Astrocyte (in vitro differentiated cells and primary cell): ENCODE measurements around the gene EXOC3. TPM values are rescaled to one million over a fixed set of nuclear protein-coding genes. Genes with fewer than 3 reads are reported as not detected.
A peak's percentile ranks its signal among the peaks of the same experiment; 100 is the strongest.

Experiments used
- DNase-seq: peaks from one replicate; pipeline ENCODE4 v3.0.0-alpha.2; 2010; ENCODE audit warnings: low read depth
- FAIRE-seq: peaks from 2 replicates; lab custom pipeline; 2011; peaks lifted over from hg19 to GRCh38; lab: Jason Lieb, UNC
- H2AFZ ChIP-seq: 2 replicates; pipeline ENCODE4 v1.6.0; 2012; ENCODE audit warnings: low read depth, low read length, inconsistent platforms
- H3K27ac ChIP-seq: 2 replicates; pipeline ENCODE4 v1.5.1; 2011; ENCODE audit warnings: low read depth, low read length, inconsistent platforms
- H3K27me3 ChIP-seq: 2 replicates; pipeline ENCODE4 v1.6.0; 2011; ENCODE audit warnings: low read length, inconsistent platforms; ENCODE audit not compliant: insufficient read depth
- H3K36me3 ChIP-seq: 2 replicates; pipeline ENCODE4 v1.5.1; 2011; ENCODE audit warnings: low read length, inconsistent platforms; ENCODE audit not compliant: insufficient read depth
- H3K4me1 ChIP-seq: 2 replicates; pipeline ENCODE4 v1.5.1; 2011; ENCODE audit warnings: low read length, inconsistent platforms; ENCODE audit not compliant: insufficient read depth
- H3K4me2 ChIP-seq: 2 replicates; pipeline ENCODE4 v1.6.0; 2012; ENCODE audit warnings: low read length, inconsistent platforms
- H3K4me3 ChIP-seq: 2 replicates; pipeline ENCODE4 v1.5.1; 2011; ENCODE audit warnings: low read depth, mild to moderate bottlenecking, low read length, inconsistent platforms; ENCODE audit not compliant: insufficient read depth
- H3K79me2 ChIP-seq: 2 replicates; pipeline ENCODE4 v1.6.0; 2012; ENCODE audit warnings: mild to moderate bottlenecking, low read length, inconsistent platforms; ENCODE audit not compliant: insufficient read depth
- H3K9ac ChIP-seq: 2 replicates; pipeline ENCODE4 v1.6.0; 2012; ENCODE audit warnings: mild to moderate bottlenecking, low read length, inconsistent platforms
- H3K9me3 ChIP-seq: 2 replicates; pipeline ENCODE4 v1.5.1; 2012; ENCODE audit warnings: low read depth, mild to moderate bottlenecking, low read length, inconsistent platforms; ENCODE audit not compliant: insufficient read depth
- H4K20me1 ChIP-seq: 2 replicates; pipeline ENCODE4 v1.6.0; 2012; ENCODE audit warnings: low read length, inconsistent platforms; ENCODE audit not compliant: insufficient read depth
- H3K27ac Mint-ChIP-seq: one replicate; pipeline ENCODE4 v1.8.0; 2021; ENCODE audit warnings: mild to moderate bottlenecking, mixed read lengths; ENCODE audit not compliant: unreplicated experiment
- H3K27me3 Mint-ChIP-seq: one replicate; pipeline ENCODE4 v1.8.0; 2021; ENCODE audit warnings: low read depth, mixed read lengths; ENCODE audit not compliant: unreplicated experiment
- H3K36me3 Mint-ChIP-seq: one replicate; pipeline ENCODE4 v1.8.0; 2021; ENCODE audit warnings: low read depth, mixed read lengths; ENCODE audit not compliant: unreplicated experiment
- H3K4me1 Mint-ChIP-seq: one replicate; pipeline ENCODE4 v1.8.0; 2021; ENCODE audit warnings: low read depth, mixed read lengths; ENCODE audit not compliant: unreplicated experiment
- H3K4me3 Mint-ChIP-seq: one replicate; pipeline ENCODE4 v1.8.0; 2021; ENCODE audit warnings: mild to moderate bottlenecking, moderate library complexity, mixed read lengths; ENCODE audit not compliant: unreplicated experiment
- H3K9me3 Mint-ChIP-seq: one replicate; pipeline ENCODE4 v1.8.0; 2021; ENCODE audit warnings: mild to moderate bottlenecking, mixed read lengths; ENCODE audit not compliant: unreplicated experiment
- EZH2 ChIP-seq: IDR thresholded peaks from 2 replicates; pipeline ENCODE4 v1.6.1; 2012; ENCODE audit warnings: mild to moderate bottlenecking, low read length, inconsistent platforms; ENCODE audit not compliant: insufficient read depth
- total RNA-seq: library from RNA; stranded (reverse); gene quantifications from 2 replicates; pipeline ENCODE4 v1.2.1, GENCODE V29; 2021
- TF ChIP-seq, protein P1 (sequence below): IDR thresholded peaks from 2 replicates; pipeline ENCODE4 v1.5.1; 2011; ENCODE audit warnings: low read depth, mild to moderate bottlenecking, inconsistent platforms, low read length, moderate library complexity; ENCODE audit not compliant: insufficient read depth

EXOC3 gene
- total RNA-seq, 1 donor from 2014 or later, result 37.9 TPM

DNA sequence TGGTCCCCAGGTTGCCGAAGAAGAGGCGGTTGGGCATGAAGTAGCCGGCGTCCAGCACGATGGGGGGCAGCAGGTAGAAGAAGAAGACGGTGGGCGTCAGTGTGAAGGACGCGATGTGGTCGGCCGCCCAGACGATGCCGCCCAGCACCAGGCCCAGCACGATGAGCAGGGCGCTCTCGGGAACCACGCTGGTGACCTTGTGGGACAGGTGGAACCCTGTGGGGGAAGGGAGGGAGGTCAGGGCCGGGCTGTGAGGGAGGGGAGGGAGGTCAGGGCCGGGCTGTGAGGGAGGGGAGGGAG lies 48.8 kb downstream of the EXOC3 start:
- H4K20me1 ChIP-seq, result no peaks in the 10 kb centered on the region
- Mint-ChIP-seq H3K4me1 (no peaks in the 10 kb centered on the region), H3K27me3 (peaks cover 32% of the 10 kb centered on the region), H3K36me3 (no peaks in the 10 kb centered on the region), H3K4me3 (no peak overlapping the region), H3K9me3 (no peaks in the 10 kb centered on the region), H3K27ac (no peak overlapping the region)
- no peaks in the 10 kb centered on the region for H3K4me1 ChIP-seq
- DNase-seq (no peak), FAIRE-seq (no peak)
- H3K4me3 ChIP-seq, result no peak overlapping the region
- no peaks in the 10 kb centered on the region for H3K9me3 ChIP-seq
- peaks cover 2% of the 10 kb centered on the region for H3K27me3 ChIP-seq
- no peak overlapping the region for H3K27ac ChIP-seq
- H3K36me3 ChIP-seq, result no peaks in the 10 kb centered on the region
- H3K4me2 ChIP-seq, result no peak overlapping the region
- H3K9ac ChIP-seq, result no peak overlapping the region
- H3K79me2 ChIP-seq, result no peaks in the 10 kb centered on the region
- no peak overlapping the region for H2AFZ ChIP-seq
- no peak for TF ChIP-seq EZH2
- TF ChIP-seq, protein P1, sequence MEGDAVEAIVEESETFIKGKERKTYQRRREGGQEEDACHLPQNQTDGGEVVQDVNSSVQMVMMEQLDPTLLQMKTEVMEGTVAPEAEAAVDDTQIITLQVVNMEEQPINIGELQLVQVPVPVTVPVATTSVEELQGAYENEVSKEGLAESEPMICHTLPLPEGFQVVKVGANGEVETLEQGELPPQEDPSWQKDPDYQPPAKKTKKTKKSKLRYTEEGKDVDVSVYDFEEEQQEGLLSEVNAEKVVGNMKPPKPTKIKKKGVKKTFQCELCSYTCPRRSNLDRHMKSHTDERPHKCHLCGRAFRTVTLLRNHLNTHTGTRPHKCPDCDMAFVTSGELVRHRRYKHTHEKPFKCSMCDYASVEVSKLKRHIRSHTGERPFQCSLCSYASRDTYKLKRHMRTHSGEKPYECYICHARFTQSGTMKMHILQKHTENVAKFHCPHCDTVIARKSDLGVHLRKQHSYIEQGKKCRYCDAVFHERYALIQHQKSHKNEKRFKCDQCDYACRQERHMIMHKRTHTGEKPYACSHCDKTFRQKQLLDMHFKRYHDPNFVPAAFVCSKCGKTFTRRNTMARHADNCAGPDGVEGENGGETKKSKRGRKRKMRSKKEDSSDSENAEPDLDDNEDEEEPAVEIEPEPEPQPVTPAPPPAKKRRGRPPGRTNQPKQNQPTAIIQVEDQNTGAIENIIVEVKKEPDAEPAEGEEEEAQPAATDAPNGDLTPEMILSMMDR, result no peak

DNA sequence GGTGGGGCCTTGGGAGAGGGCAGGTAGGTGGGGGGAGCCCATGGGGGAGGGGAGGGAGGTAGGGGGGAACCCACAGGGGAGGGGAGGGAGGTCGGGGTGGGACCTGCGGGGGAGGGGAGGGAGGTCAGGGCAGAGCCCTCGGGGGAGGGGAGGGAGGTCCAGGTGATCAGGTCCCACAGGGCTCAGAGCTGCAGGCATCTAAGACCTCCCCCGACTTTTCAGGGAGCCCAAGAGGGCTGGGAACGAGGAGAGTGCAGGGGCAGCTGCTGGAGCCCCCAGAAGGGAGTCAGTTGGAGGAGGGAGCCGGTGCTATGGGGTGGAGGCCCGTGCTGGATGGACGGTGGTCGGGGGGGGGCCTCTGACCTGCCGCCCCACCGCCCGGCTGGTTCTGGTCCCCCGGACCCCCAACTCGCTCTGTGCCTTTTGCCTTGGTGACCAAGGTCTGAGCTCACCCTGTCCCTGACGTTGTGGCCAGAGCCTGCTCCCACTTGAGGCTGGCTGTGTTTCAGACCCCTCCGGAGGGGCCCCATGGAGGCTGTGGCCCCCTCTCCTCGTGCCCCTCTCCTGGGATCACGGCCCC lies 49.4 kb downstream of the EXOC3 start:
- no peak overlapping the region for H3K4me3 Mint-ChIP-seq
- H3K36me3 Mint-ChIP-seq, result no peaks in the 10 kb centered on the region
- Histone ChIP-seq H3K79me2 (no peaks in the 10 kb centered on the region), H3K27ac (no peak overlapping the region), H3K27me3 (peaks cover 2% of the 10 kb centered on the region), H3K9me3 (no peaks in the 10 kb centered on the region), H3K9ac (no peak overlapping the region), H3K36me3 (no peaks in the 10 kb centered on the region), H3K4me3 (no peak overlapping the region), H3K4me1 (no peaks in the 10 kb centered on the region), H4K20me1 (no peaks in the 10 kb centered on the region), H2AFZ (no peak overlapping the region), H3K4me2 (no peak overlapping the region)
- no peaks in the 10 kb centered on the region for H3K4me1 Mint-ChIP-seq
- H3K27me3 Mint-ChIP-seq, result peaks cover 38% of the 10 kb centered on the region
- DNase-seq (no peak), FAIRE-seq (no peak)
- no peak overlapping the region for H3K27ac Mint-ChIP-seq
- no peaks in the 10 kb centered on the region for H3K9me3 Mint-ChIP-seq
- TF ChIP-seq, protein P1, result no peak
- TF ChIP-seq EZH2, result no peak

DNA sequence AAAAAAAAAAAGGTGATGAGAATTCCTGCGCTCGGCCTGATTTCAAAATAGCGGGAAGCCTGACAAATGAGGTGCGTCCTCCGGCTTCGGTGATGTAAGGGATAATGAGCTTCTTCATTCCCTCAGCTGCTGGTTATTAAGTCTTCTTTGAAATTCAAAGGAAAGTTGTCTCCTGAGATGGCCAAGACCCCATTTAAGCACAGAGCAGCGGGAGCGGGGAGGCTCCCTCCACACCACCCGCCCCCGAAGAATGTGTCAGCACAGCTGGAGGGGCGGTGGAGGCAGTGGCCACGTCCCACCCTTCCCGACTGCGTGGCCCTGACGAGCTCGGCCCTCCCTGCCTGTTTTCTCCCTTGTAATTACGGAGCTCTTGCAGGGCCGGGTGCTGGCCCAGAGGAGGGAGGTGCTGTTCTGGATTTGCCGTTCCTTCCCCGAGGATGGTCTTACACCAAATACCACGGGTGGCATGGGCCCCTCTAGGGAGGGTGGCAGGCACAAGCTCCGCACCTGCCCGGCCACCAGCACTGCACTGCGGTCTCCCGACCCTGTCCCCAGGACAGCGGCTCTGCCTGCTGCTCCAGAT lies 50.2 kb downstream of the EXOC3 start:
- no peaks in the 10 kb centered on the region for H3K9me3 ChIP-seq
- H3K4me2 ChIP-seq, result no peak overlapping the region
- H3K4me3 ChIP-seq, result no peak overlapping the region
- FAIRE-seq (no peak), DNase-seq (no peak)
- H3K79me2 ChIP-seq, result no peaks in the 10 kb centered on the region
- peak overlapping the region; percentile 24 for H2AFZ ChIP-seq
- no peak overlapping the region for H3K27ac ChIP-seq
- H4K20me1 ChIP-seq, result no peaks in the 10 kb centered on the region
- Mint-ChIP-seq H3K4me1 (no peaks in the 10 kb centered on the region), H3K27me3 (peaks cover 40% of the 10 kb centered on the region), H3K9me3 (no peaks in the 10 kb centered on the region), H3K4me3 (no peak overlapping the region), H3K36me3 (no peaks in the 10 kb centered on the region), H3K27ac (no peak overlapping the region)
- no peak overlapping the region for H3K9ac ChIP-seq
- H3K36me3 ChIP-seq, result no peaks in the 10 kb centered on the region
- H3K27me3 ChIP-seq, result peaks cover 2% of the 10 kb centered on the region
- TF ChIP-seq, protein P1, result no peak
- H3K4me1 ChIP-seq, result no peaks in the 10 kb centered on the region
